Pancreas (tissue), 10 donors: Measurements from ENCODE around the gene GP2. TPM values are rescaled to one million over a fixed set of nuclear protein-coding genes. Genes with fewer than 3 reads are reported as not detected.

Experiments
- ATAC-seq, 4 donors: fragments of 200-7000 bp; cut with Tn5 transposase; one replicate each; pipeline versions ENCODE4 v1.8.0 to v1.9.1; 2020; ENCODE audit warnings: mild to moderate bottlenecking in 4 of 4, moderate library complexity in 4 of 4
- DNase-seq, 6 donors: peaks; one replicate each; pipeline ENCODE4 v3.0.0-alpha.2; 2020
- FAIRE-seq: peaks from 2 replicates; lab custom pipeline; 2012; peaks lifted over from hg19 to GRCh38; lab: Jason Lieb, UNC
- H3K27ac ChIP-seq, 4 donors: fragments of 200-600 bp; sonication (generic); 1 replicate in 3 of 4; 2 replicates in 1 of 4; pipeline versions ENCODE4 v1.5.0 to v1.8.0; 2020
- H3K27me3 ChIP-seq, 4 donors: fragments of 200-600 bp; one replicate each; pipeline ENCODE4 v1.8.0; 2021
- H3K36me3 ChIP-seq, 3 donors: fragments of 200-600 bp; sonication (generic) in 1 of 3; one replicate each; pipeline versions ENCODE4 v1.5.0 to v1.8.0; 2020 to 2021
- H3K4me1 ChIP-seq, 3 donors: fragments of 200-600 bp; one replicate each; pipeline ENCODE4 v1.8.0; 2021
- H3K4me3 ChIP-seq, 4 donors: fragments of 200-600 bp; sonication (generic) in 2 of 4; one replicate each; pipeline versions ENCODE4 v1.5.0 to v1.8.0; 2020 to 2021
- H3K9me3 ChIP-seq, 4 donors: fragments of 200-600 bp; one replicate each; pipeline ENCODE4 v1.8.0; 2021
- WGBS, 2 donors: extraction: QIAGEN DNeasy Blood & Tissue Kit; methylation state at CpG; one replicate each; pipeline ENCODE4 v1.1.7; 2013; 5-methylcytosine and 5-hydroxymethylcytosine counted together
- intact Hi-C, 3 donors: fragments of 100-400 bp; cut with DNase I; formaldehyde crosslinking; loops; one replicate each; pipeline versions ENCODE4 v1.11.1 to v1.14.2; 2022
- polyA plus RNA-seq, 2 donors: library from polyadenylated mRNA; stranded (reverse); fragments of 200-250 nt; gene quantifications; one replicate each; pipeline ENCODE4 v1.2.3, GENCODE V29; 2013
- total RNA-seq, 6 donors: library from RNA; stranded (reverse); fragmentation: NEBNext Ultra II Directional in 4 of 6; extraction: Animal tissue kit (Norgen Biotek cat#: 25700) in 4 of 6; gene quantifications; one replicate each; pipeline versions ENCODE4 v1.2.1 to v1.2.4, GENCODE V29; 2021 to 2023
- TF ChIP-seq, protein P1 (sequence below), 4 donors: fragments of 200-600 bp; sonication (generic) in 3 of 4; IDR thresholded peaks; one replicate each; pipeline versions ENCODE4 v1.5.0 to v1.8.0; 2021; ENCODE audit warnings: antibody characterized with exemption in 4 of 4
- donor health status: healthy with polysubstance abuse.
- donor health status: DM: no; HTN: no; CAD: no; lungs with moderate emphysema.
- donor health status: DM: no; HTN: no; CAD: no.
- donor health status: control.
- donor health status: control.
- donor health status: Bipolar disorder and iron deficiency.
- donor health status: DM: yes; HTN: yes; CAD: no.
- donor health status: DM: no; HTN: no; CAD: no.
- donor health status: DM: no; HTN: no; CAD: no.
- donor health status: DM: yes; HTN: yes; CAD: no.

GP2 gene
- total and polyA plus RNA-seq, 8 donors, result 7,130 to 38,505 (median 21,110) TPM

DNA sequence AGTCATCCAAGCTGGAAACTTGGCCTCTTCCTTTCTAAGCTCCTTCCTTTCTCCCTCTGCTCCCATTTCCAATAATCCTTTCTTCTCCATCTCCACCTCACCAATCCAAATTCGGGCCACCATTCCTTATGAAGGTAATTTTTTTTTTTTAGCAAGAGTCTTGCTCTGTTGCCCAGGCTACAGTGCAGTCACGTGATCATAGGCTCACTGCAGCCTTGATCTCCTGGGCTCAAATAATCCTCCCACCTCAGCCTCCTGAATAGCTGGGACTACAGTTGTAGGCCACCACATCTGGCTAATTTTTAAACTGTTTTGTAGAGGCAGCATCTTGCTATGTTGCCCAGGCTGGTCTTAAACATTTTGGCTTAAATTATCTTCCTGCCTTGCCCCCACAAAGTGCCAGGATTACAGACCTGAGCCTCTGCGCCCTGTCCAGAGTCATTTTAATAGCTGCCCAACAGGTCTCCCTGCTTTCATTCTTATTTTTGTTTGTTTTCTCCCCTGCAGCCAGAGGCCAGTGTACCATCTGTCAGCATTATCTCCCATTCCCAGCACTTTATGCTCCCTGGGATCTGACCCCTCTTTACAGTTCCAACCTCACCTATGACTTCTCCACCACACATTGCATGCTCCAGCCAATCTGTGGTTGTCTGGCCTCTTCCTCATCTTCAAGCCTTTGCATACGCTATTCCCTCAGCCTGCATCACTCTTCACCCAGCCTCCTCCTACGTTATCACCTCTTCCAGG is 2.3 kb upstream of the GP2 start:
- intact Hi-C loops, result no loop called here
- Histone ChIP-seq H3K4me1 (peaks cover 13 to 42% (median 39%) of the 10 kb centered on the region in 3 donors), H3K27ac (peak overlapping the region; percentile 49 to 88 (median 83)), H3K4me3 (no peak overlapping the region), H3K27me3 (no peaks in the 10 kb centered on the region), H3K36me3 (peaks cover 0 to 27% (median 10%) of the 10 kb centered on the region in 3 donors), H3K9me3 (no peaks in the 10 kb centered on the region)
- TF ChIP-seq, protein P1, sequence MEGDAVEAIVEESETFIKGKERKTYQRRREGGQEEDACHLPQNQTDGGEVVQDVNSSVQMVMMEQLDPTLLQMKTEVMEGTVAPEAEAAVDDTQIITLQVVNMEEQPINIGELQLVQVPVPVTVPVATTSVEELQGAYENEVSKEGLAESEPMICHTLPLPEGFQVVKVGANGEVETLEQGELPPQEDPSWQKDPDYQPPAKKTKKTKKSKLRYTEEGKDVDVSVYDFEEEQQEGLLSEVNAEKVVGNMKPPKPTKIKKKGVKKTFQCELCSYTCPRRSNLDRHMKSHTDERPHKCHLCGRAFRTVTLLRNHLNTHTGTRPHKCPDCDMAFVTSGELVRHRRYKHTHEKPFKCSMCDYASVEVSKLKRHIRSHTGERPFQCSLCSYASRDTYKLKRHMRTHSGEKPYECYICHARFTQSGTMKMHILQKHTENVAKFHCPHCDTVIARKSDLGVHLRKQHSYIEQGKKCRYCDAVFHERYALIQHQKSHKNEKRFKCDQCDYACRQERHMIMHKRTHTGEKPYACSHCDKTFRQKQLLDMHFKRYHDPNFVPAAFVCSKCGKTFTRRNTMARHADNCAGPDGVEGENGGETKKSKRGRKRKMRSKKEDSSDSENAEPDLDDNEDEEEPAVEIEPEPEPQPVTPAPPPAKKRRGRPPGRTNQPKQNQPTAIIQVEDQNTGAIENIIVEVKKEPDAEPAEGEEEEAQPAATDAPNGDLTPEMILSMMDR (IDR thresholded peaks at IDR 0.05), result no peak
- 43 to 50% methylated on average over 5 of the region's 5 CpGs for WGBS, 2 donors
- DNase-seq, result peak in 3 of 6 donors; percentile 42 to 59 (median 43)
- FAIRE-seq, result no peak
- ATAC-seq, result peak in 3 of 4 donors; percentile 1 to 6 (median 4)

GRCh38 chr16:20326321-20326720 is 992 bp downstream of the GP2 start:
- DNase-seq (peak in 1 of 6 donors; percentile 43), ATAC-seq (no peak), FAIRE-seq (no peak)
- H3K27ac ChIP-seq, result peak overlapping the region; percentile 80 to 97 (median 87)
- peaks cover 0 to 59% (median 31%) of the 10 kb centered on the region in 3 donors for H3K36me3 ChIP-seq
- H3K9me3 ChIP-seq, result no peaks in the 10 kb centered on the region
- H3K4me1 ChIP-seq, result peaks cover 13 to 33% (median 30%) of the 10 kb centered on the region in 3 donors
- no peaks in the 10 kb centered on the region for H3K27me3 ChIP-seq
- intact Hi-C loops, result no loop called here
- H3K4me3 ChIP-seq, result peak overlapping the region; percentile 33 to 58 (median 43)
- 22 to 25% methylated on average over 3 of the region's 3 CpGs for WGBS, 2 donors
- TF ChIP-seq, protein P1 (IDR thresholded peaks at IDR 0.05), result no peak

DNA sequence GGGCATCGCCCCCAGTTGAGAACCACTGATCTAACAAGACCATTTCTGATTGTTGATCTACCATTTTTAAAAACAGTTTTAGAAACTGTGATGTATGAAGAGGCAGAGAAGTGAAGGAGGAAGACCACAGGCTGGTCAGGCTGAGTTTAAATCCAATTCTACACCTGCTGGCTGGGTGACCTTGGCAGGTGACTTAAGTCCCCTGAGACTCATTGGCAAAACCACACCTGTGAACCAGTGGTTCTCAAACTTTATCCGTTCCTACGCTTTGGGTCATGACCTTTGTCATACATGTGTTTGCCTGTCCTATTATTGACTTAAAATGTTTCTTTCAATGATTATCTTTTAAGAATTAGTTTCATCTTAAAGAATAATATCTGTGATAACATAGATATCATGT is 2.3 kb downstream of the GP2 start:
- Histone ChIP-seq H3K4me3 (peak overlapping the region; percentile 33 to 58 (median 43)), H3K36me3 (peaks cover 0 to 70% (median 31%) of the 10 kb centered on the region in 3 donors), H3K27me3 (no peaks in the 10 kb centered on the region), H3K27ac (peak overlapping the region; percentile 80 to 97 (median 87)), H3K9me3 (no peaks in the 10 kb centered on the region), H3K4me1 (peaks cover 13 to 21% (median 19%) of the 10 kb centered on the region in 3 donors)
- no peak for FAIRE-seq
- WGBS, 2 donors, result 26 to 34% methylated on average over 3 of the region's 3 CpGs
- TF ChIP-seq, protein P1 (IDR thresholded peaks at IDR 0.05), result no peak
- DNase-seq, result peak in 2 of 6 donors; percentile 48 to 62
- no peak for ATAC-seq
- intact Hi-C loops, result no loop called here

- peak in 2 of 4 donors; percentile 0 to 5 for ATAC-seq
- H3K36me3 ChIP-seq, result peaks cover 0 to 83% (median 33%) of the 10 kb centered on the region in 3 donors
- DNase-seq, result peak in 3 of 6 donors; percentile 66 to 93 (median 68)
- TF ChIP-seq, protein P1 (IDR thresholded peaks at IDR 0.05), result no peak
- peaks cover 7 to 15% (median 8%) of the 10 kb centered on the region in 3 donors for H3K4me1 ChIP-seq
- WGBS, 2 donors, result 42 to 44% methylated on average over 9 of the region's 9 CpGs
- intact Hi-C loops, result no loop called here
- FAIRE-seq, result no peak
- peak overlapping the region; percentile 33 to 58 (median 43) for H3K4me3 ChIP-seq
- peak overlapping the region; percentile 80 to 97 (median 87) for H3K27ac ChIP-seq
- no peaks in the 10 kb centered on the region for H3K9me3 ChIP-seq
- no peaks in the 10 kb centered on the region for H3K27me3 ChIP-seq
Observed at GRCh38 chr16:20323591-20324117, 3.7 kb downstream of the GP2 start.
